HG02885 (cell line): ENCODE data around the gene SMCO4.
A peak's percentile ranks its signal among the peaks of the same experiment; 100 is the strongest.

Experiments used
- ATAC-seq: cut with Tn5 transposase; IDR thresholded peaks from one replicate; pipeline ENCODE4 v1.9.1; 2021; ENCODE audit warnings: mild to moderate bottlenecking; ENCODE audit not compliant: unreplicated experiment, poor library complexity

The SMCO4 gene

DNA sequence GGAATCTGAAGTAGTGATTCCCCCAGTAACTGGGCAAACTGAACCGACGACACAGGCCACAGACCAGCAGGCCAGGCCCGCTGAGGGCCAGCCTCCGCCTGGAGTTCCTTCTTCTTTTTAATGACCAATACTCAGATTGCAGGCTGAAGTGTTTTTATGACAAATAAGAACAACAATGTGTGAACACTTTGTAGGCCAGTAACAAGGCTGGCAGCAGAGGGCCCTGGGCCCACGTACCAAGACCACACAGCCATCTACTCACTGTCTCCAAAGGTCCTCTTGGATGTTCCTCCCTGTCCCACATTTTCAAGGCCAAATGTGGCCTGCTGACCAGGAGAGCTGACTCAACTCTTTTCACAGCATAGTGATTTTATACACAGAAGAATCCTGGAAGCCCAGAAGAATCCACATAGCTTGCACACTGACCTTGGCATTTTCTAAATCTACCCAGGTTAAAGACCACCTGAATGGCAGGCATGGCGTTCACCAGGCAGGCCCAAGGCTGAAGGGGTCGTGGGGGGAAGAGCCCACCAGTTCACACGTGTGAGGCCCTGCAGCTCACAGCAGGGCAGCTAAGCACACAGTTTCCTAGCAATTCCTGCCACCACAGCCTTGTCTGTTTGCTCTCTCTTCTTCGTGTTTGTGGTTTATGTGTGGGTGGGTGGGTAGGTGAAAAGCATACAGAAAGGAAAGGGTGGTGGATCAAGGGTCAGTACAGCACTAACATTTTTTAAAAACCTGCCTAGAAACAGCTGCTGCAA is 13.3 kb downstream of the SMCO4 start:
- peak; percentile 54 for ATAC-seq

DNA sequence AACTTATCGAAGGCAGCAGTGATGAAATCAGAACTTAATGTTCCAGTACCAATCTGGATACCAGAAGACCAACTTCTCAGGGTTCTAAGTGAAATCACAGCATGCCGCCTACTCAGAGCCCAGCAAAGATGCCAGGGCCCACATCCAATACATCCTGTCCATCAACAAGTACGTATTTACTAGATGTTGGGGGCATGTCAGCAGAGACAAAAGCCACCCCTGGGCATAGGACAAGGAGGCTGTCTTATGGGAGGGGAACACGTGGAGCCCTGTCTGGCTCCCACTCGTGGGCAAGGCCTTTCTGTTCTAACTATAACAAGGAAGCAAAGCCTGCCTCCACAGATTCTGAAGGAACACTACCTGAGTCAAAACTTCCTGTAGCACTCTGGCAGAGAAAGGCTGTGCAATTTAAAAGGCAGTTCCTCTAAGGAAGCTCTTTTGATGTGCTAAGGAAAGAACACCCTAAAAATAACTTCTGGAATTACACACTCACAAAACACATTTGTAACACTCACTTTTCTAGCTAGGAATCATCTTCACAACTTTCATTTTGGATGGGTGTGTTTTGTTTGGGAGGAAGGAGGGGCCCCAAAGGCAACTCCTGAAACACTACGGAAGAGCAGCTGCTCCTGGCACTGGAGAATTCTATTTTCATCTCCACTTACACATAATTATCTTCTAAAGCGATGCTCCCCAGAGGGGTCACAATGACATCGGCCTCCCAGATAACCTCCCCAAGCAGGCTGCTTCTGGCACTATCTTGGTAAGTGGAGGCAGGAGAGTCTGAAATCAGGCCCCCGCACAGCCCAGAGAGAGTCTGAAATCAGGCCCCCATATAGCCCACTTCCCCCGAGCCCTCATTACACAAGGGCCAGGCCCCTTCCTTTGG is 14.2 kb downstream of the SMCO4 start:
- ATAC-seq, result no peak

DNA sequence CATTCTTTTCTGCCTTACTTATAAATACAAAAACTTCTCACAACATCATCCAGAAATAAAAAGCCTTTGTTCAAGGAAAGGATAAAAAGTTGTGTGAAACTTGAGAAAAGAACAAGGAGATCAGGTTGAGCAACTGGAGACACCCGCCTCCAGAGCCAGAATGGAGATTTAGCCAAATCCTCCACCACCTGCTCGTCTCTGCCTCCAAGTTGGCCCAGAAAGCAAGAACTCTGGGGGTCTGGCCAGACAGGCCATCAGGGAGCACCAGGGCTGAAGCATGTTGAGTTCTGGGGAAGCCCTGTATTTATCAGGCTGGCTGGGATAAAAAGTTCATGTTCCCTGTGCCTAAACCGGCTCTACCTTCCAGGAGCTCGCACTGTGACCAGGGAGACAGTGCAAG is 14.9 kb downstream of the SMCO4 start:
- ATAC-seq, result no peak

DNA sequence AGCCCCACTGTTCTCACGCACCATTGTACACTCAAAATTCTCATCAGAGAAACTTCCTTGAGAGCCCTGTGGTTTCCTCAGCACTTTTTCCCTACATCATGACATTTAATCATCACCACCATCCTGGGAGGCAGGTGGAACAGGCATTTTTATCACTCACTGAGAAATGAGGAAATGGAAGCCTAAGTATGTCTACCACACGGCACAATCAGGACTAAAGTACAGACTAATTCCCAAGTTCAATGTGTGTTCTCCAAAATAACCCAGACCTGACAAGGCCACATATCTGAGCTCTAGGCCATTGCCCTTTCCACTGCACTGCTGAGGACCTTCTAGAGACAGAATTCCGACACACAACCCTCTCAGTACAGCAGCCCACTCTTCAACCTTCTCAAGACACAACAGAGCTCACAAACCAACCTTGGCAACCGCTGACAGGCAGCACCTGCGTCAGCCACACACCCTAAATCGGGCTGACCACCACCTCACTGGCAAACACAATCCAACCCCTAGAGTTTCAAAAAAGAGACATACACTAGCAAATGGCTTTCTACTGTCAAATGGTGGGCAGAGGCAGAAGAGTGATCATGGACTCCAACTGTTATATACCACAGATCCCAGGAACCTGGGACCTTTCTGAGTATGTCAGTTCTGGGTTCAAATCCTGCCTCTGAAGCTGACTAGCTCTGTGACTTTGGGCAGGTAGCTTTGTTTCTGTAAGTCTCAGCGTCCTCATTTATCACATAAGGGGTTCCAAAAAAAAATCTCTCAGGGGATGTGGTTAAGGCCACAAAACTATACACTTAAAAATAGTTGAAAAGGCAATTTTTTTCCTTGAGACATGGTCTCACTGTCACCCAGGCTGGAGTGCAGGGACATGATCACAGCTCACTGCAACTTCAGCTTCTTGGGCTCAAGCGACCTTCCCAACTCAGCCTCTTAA is 16.3 kb downstream of the SMCO4 start:
- ATAC-seq, result peak; percentile 33

DNA sequence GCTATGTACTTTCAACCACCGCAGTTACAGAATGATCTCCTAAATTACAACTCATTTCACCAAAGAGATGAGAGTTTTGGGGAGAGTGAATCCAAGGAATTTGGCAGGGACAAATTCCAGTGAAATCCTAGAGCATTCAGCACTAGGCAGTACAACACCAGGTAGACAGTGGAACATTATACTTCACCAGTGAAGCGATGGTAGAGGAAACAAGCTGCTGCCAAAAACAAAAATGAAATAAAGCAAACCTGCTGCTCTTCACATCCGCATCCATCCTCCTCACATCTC is 16.9 kb downstream of the SMCO4 start:
- peak; percentile 17 for ATAC-seq

DNA sequence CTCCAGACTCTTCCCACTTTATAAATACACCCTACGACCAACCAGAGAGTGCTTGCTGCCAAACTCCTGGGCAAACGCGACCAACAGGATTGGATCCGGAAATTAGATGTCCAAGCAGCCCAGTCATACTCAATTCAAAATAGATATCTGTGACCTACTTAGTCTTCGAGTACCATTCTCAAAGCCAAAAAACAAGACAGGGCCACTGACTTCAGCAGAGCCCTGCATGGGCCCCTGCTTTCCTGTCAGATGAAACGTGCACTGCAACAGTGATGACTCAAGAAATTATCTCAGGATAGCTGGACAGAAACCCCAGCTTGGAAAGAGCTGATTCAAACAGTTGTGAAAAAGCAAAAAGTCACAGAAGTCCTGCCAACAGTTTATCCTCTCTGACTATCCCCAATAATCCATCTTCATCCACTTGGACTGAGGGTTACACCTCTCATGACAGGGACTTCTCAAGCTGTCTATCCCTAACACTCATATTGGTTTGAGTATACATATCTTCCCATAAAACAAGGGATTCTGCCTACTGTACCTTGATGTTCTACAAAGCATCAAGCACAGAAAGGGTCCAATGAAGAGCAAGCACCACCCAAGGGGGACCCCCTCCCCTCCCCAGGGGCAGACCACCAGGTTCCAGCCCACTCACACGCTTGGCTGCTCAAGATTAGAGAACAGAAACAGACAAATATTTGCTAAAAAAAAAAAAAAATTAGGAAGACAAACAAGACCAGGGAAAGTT is 17.4 kb downstream of the SMCO4 start:
- ATAC-seq, result peak; percentile 35

DNA sequence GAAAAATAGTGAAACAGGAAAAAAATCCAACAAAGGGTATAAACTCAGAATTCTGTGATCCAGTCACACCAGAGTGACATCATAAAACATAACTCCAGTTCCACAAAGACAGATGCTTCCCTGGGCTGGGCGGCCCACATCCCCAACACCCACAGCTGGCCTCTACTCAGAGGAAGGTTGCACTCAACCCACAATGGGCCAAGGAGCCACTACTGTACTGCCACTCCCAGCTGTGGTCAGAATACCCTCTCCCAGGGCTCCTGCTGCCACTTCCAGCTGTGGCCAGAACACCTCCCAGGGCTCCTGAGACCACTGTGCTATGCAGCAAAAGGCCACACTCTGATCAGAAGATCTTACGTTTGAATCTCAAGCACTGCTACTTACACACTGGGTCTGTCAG is 18.3 kb downstream of the SMCO4 start:
- no peak for ATAC-seq

DNA sequence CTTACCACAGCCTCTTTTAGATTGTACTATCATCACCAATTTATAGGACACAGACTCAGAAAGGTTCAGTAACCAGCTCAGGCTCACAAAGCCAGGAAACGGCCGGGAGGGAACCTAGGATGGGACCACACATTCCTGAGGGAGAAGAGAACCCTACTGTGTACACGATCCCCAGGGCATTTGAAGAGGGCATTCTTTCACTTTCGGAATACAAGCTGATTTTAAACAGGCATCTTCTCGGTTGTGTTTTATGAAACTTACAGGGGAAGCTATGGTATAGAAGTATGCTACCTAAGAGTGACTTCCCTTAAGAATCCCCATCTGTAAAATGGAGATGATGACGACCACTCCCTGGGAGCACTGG is 19.0 kb downstream of the SMCO4 start:
- peak; percentile 28 for ATAC-seq

DNA sequence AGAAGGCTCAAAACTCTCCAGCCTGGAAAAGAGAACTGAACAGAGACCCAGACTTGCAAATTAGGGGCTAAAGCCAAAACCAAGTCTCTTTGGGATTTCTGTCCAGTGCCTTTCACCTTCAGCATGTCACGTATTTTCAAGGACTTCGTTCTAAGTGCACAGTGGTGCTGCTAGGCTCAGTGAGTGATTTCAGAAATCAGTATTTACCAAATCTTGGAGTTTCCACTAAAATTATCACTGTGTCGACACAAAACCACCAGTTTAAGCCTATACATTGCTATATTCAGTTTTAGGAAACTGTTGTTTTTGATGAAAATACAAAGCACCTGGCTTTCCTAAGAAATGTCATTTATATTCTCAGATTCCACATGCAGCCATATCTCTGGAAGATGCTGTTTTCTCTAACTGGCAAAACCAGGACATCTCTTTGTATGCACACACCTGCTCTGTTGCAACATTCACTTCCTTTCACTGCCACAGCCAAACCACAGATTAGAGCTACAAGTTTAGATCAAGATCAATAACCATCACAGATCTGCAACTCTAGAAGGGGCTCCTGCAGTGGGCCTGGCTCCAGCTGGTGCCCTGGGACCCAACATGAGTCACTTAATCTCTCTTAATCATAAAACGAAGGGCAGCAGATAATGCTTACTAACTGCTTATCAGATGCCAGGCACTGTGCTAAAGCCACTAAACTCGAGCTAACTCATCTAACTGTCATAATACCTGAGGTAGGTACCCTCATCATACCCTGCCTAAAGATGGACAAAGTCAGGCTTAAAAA is 22.3 kb downstream of the SMCO4 start:
- no peak for ATAC-seq

DNA sequence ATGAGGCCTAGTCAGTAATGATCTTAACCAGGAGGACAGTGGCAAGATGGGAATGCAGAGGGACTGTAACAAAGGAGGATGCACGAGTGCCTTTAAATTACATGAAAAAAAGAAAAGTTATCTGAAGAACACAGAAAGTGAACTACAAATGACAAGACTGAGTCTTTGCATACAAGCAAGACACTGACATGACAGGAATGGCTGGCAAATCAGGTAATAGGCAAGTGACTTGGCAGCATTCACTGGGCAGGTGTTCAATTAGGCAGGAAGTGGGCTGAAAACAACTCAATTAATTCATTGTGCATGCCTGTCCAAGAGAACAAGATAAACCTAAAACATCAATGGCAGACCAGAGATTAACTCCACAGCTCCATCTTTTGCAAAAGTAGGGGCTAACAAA is 24.0 kb downstream of the SMCO4 start:
- no peak for ATAC-seq

DNA sequence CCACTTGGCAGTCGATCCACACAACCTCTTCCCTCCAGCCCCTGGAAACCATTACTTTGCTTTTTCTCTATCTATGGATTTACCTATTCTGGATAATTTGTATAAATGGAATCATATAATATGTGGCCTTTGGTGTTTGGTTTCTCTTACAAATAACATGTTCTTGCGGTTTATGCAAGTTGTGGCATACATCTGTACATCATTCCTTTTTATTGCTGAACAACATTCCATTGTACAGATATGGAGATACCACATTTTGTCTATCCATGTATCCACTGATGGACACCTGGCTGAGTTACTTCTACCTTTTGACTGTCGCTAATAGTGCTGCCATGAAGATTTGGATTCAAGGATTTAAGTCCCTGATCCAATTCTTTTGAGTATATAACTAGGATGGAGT is 25.1 kb downstream of the SMCO4 start:
- ATAC-seq, result no peak

DNA sequence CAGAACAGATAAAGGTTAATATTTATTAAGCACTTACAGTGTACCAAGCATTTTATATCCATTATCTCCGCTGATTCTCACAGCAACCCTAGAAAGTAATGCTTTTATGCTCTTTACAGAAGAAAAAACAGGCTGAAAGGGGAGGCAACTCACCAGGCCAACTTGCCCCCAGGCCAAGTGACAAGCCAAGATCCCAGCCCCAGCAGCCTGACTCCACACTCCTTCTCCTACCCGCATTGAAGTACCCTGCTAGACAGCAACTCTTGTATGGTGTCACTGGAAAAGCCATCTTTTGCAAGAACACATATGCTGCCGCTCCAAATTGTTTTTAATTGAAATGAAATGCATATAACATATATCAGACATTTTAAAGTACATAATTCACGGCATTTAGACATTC is 25.6 kb downstream of the SMCO4 start:
- no peak for ATAC-seq

DNA sequence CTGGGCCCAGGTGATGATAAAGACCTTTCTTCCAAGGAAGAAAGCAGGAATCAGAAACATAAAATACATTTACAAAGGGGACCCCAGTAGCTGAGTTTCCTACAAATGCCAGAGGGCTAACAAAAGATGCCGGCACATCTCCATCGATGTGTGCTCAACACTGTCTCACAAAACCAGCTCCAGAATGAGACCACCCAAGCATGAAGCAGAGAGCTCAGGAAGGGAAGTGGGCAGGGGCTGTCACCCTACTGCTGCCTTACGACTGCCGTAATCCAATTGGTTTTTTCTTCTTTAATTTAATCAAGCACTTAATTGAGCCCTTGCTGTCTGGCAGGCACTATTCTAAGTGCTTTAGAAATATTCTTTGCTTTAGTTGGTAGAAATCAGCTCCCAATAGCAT is 26.1 kb downstream of the SMCO4 start:
- no peak for ATAC-seq

DNA sequence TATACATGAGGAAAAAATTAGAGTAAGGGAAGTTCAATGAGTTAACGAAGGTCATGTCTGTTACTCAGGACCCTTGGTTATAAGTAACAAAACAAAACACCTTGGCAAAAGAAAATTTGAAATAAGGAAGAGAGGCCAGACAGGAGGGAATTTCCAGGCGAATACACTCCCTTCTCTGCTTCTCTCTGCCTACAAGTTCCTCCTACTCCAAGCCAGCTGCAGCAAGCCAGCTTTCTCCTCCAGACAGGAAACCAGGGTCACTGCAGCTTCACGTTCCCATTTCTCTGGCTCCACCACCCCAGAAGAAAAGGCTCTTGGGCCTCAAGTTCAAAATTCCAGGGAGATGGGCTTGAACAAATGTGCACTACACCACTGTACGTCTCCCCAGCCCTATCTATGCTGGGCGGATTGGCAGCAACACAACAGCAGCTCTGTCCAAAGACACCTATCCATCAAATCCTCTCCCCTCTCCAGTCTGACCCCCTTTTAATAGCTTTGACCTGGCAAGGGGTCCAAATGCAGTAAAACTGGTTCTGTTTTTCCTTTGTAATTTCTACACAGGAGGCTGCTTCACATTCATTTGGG is 27.7 kb downstream of the SMCO4 start:
- ATAC-seq, result no peak

DNA sequence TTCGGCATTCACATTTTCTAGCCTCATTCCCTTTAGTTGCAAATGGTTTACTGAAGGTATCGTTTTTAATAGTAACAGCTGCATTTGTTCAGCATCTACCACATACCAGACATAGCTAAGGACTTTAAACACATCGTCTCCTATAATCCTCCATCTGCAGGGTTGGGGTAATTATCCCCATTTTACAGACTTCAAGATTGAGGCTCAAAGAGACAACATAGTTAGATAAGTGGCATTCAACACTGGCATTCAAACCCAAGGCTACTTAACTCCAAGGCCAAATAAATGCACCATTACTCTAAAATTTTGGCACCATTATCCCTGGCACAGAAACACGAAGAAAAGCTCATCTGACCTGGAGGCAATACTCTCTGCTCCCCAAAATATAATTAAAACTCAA is 28.5 kb downstream of the SMCO4 start:
- no peak for ATAC-seq

DNA sequence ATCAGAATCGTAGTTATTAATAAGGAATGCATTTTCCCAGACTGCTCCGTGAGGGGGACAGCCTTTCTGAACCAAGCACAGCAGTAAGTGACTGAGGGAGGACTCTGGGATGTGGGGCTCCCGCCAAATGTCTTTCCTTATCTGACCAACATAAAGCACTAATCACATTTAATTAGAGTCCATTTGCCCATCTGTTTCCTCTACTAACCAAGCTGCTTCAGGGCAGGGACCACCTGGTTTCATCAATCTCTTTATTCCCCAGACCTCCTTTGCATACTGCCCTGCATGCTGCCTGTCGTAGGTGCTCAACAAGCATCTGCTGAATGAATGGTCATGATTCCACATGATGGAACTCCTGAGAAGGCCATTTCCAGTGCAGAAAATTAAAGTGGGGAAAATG is 29.4 kb downstream of the SMCO4 start:
- no peak for ATAC-seq

DNA sequence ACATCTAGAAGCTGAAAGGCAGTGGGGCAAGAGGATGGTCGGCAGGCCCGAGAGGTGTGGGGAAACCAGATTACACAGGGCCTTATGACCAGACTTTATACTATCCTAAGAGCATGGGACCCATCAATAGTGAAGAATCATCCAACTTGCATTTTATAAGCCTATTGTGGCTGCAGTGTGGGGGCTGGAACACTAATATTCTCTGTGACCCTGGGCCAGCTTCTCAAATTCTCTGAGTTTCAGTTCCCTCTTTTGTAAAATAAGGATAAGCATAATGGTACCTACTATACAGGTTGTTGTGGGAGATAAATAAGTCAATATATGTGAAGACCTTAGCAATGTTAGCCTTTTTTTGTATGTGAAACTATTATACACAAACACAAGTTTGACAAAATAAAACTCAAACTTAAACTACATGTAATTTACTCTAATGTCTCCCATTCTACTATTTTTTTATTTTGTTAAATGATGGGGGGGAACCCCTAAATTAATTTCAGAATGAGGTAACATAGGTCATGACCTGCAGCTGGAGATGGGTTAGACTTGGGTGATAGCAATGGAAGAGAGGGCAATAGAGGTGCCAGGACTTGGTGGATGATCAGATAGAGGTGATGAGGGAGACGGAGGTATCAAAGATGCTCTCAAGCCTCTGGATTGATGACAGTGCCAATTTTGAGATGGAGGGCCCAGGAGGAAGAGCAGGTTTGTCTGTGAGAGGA is 30.1 kb downstream of the SMCO4 start:
- peak; percentile 82 for ATAC-seq

DNA sequence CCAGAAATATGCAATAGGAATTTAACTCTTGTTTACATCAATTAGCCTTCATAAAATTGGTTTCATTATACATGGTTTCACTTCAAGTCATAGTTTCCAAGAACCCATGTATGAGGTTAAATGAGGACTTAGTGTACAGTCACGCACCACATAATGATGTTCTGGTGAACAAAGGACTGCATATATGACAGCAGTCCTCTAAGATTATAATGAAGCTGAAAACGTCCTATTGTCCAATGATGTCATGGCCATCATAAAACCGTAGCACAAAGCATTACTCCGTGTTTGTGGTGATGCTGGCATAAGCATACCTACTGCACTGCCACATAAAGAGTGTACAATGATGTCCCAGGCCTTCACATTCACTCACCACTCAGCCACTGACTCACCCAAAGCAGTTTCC is 31.1 kb downstream of the SMCO4 start:
- ATAC-seq, result peak; percentile 89
